ENCODE data around the gene DNASE1L2.
"Not testable (repeated sequence)": the region's sequence is repeated elsewhere in the genome, so short reads cannot be mapped to it uniquely, and the experiment has no call there.

The DNASE1L2 gene

GRCh38 chr16:2242598-2242997, 6.4 kb downstream of the DNASE1L2 start:
- no peak for DNase-seq

GRCh38 chr16:2243031-2243528, 6.8 kb downstream of the DNASE1L2 start:
- DNase-seq, result no peak

- no peak for DNase-seq
Observed at GRCh38 chr16:2243781-2244180, 7.5 kb downstream of the DNASE1L2 start.

- no peak for DNase-seq
Observed at GRCh38 chr16:2244301-2244700, 8.1 kb downstream of the DNASE1L2 start.

- no peak for DNase-seq
Observed at GRCh38 chr16:2244926-2245795, 8.9 kb downstream of the DNASE1L2 start.

- DNase-seq, result no peak
Observed at GRCh38 chr16:2246301-2246885, 10.1 kb downstream of the DNASE1L2 start.

- no peak for DNase-seq
Observed at GRCh38 chr16:2250652-2251295, 14.5 kb downstream of the DNASE1L2 start.

GRCh38 chr16:2251296-2252111, 15.3 kb downstream of the DNASE1L2 start, which contains the start of gene ECI1:
Gene ECI1, minus strand, starts transcription at chr16:2251587. Its CDS starts 21 bp downstream, at chr16:2251566.
- DNase-seq, result peak; percentile 81

- DNase-seq, result no peak
Observed at GRCh38 chr16:2252806-2253148, 16.5 kb downstream of the DNASE1L2 start.

- no peak for DNase-seq
Observed at GRCh38 chr16:2253293-2253692, 17.0 kb downstream of the DNASE1L2 start.

- DNase-seq, result no peak
Observed at GRCh38 chr16:2256531-2257140, 20.4 kb downstream of the DNASE1L2 start.

- no peak for DNase-seq
Observed at GRCh38 chr16:2257726-2258125, 21.5 kb downstream of the DNASE1L2 start.

GRCh38 chr16:2258530-2258929, 22.3 kb downstream of the DNASE1L2 start:
- not testable (repeated sequence) for DNase-seq

GRCh38 chr16:2260250-2260649, 24.0 kb downstream of the DNASE1L2 start:
- DNase-seq, result no peak

GRCh38 chr16:2263026-2263425, 26.8 kb downstream of the DNASE1L2 start:
- DNase-seq, result not testable (repeated sequence)

- not testable (repeated sequence) for DNase-seq
Observed at GRCh38 chr16:2266887-2267286, 30.6 kb downstream of the DNASE1L2 start.

GRCh38 chr16:2267505-2267912, 31.3 kb downstream of the DNASE1L2 start:
- not testable (repeated sequence) for DNase-seq

GRCh38 chr16:2267913-2268666, 31.8 kb downstream of the DNASE1L2 start, which contains the start of gene RNPS1:
Gene RNPS1, minus strand, starts transcription at chr16:2268126. Its CDS starts 3,483 bp downstream, at chr16:2264643.
- peak; percentile 80 for DNase-seq

GRCh38 chr16:2270070-2270462, 33.8 kb downstream of the DNASE1L2 start:
- no peak for DNase-seq

GRCh38 chr16:2270588-2271470, 34.6 kb downstream of the DNASE1L2 start:
- no peak for DNase-seq

Data from DMS79 (cell line).